Heart left ventricle (tissue), 16 donors: Measurements from ENCODE around the gene TBC1D25. TPM values are rescaled to one million over a fixed set of nuclear protein-coding genes. Genes with fewer than 3 reads are reported as not detected.
A peak's percentile ranks its signal among the peaks of the same experiment; 100 is the strongest.

ENCODE experiments used
- ATAC-seq, 4 donors: fragments of 200-7000 bp; cut with Tn5 transposase; one replicate each; pipeline ENCODE4 v1.9.1; 2020 to 2022; ENCODE audit warnings: moderate library complexity in 4 of 4, mild to moderate bottlenecking in 3 of 4, moderate number of reproducible peaks in 1 of 4
- DNase-seq, 5 donors: peaks; one replicate each; pipeline ENCODE4 v3.0.0-alpha.2; 2020
- H3K27ac ChIP-seq, 12 donors: fragments of 200-600 bp; sonication (generic) in 4 of 12; one replicate each; pipeline versions ENCODE4 v1.5.0 to v1.8.0; 2016 to 2022; ENCODE audit warnings: mild to moderate bottlenecking in 2 of 12
- H3K27me3 ChIP-seq, 9 donors: fragments of 200-600 bp; sonication (generic) in 2 of 9; one replicate each; pipeline versions ENCODE4 v1.5.1 to v1.8.0; 2016 to 2022; ENCODE audit warnings: mild to moderate bottlenecking in 3 of 9
- H3K36me3 ChIP-seq, 9 donors: fragments of 200-600 bp; sonication (generic) in 2 of 9; one replicate each; pipeline versions ENCODE4 v1.5.0 to v1.8.0; 2018 to 2022; ENCODE audit warnings: mild to moderate bottlenecking in 2 of 9
- H3K4me1 ChIP-seq, 12 donors: fragments of 200-600 bp; sonication (generic) in 4 of 12; one replicate each; pipeline versions ENCODE4 v1.5.0 to v1.8.0; 2016 to 2022; ENCODE audit warnings: mild to moderate bottlenecking in 3 of 12
- H3K4me3 ChIP-seq, 12 donors: fragments of 200-600 bp; sonication (generic) in 4 of 12; one replicate each; pipeline versions ENCODE4 v1.5.0 to v1.8.0; 2017 to 2022; ENCODE audit warnings: mild to moderate bottlenecking in 9 of 12, moderate library complexity in 4 of 12
- H3K9me3 ChIP-seq, 12 donors: fragments of 200-600 bp; sonication (generic) in 4 of 12; one replicate each; pipeline versions ENCODE4 v1.5.0 to v1.8.0; 2016 to 2022; ENCODE audit warnings: mild to moderate bottlenecking in 1 of 12
- CTCF ChIP-seq, 12 donors: fragments of 200-600 bp; sonication (generic) in 4 of 12; IDR thresholded peaks; one replicate each; pipeline versions ENCODE4 v1.5.0 to v1.8.0; 2018 to 2022; ENCODE audit warnings: antibody characterized with exemption in 12 of 12, mild to moderate bottlenecking in 5 of 12
- POLR2A ChIP-seq, 2 donors: fragments of 450-650 bp; IDR thresholded peaks; one replicate each; pipeline ENCODE4 v1.6.1; 2017; ENCODE audit warnings: antibody characterized with exemption in 2 of 2, mild to moderate bottlenecking in 2 of 2, moderate library complexity in 2 of 2
- WGBS, 4 donors: extraction: QIAGEN DNeasy Blood & Tissue Kit in 2 of 4; methylation state at CpG; one replicate each; pipeline versions ENCODE4 v1.1.5 to v1.1.7; 2013 to 2018; 5-methylcytosine and 5-hydroxymethylcytosine counted together
- intact Hi-C, 10 donors: fragments of 100-400 bp; cut with DNase I; formaldehyde crosslinking; loops; one replicate each; pipeline versions ENCODE4 v1.11.1 to v1.14.2; 2022
- polyA plus RNA-seq, 2 donors: library from polyadenylated mRNA; stranded (reverse); fragments of 200-250 nt; gene quantifications; one replicate each; pipeline ENCODE4 v1.2.3, GENCODE V29; 2013
- total RNA-seq, 9 donors: library from RNA; depleted of rRNA in 2 of 9; stranded (reverse); fragments of >200 nt in 2 of 9; fragmentation: NEBNext Ultra II Directional in 3 of 9; extraction: Animal tissue kit (Norgen Biotek cat#: 25700) in 3 of 9; gene quantifications; one replicate each; pipeline versions ENCODE4 v1.1.0 to v1.2.4, GENCODE V29; 2016 to 2023
- donor health status: ischemic (EF 13 %, LVEDD 7.1; RV severe dilation, severe dysfunction).
- donor health status: healthy with polysubstance abuse.
- donor health status: DM: no; HTN: yes; CAD: no.
- donor health status: DM: no; HTN: no; CAD: no.
- donor health status: ischemic (EF 25% LVEDD 6.9; RV normal size, moderate dysfunction).
- donor health status: ischemic (EF 25% LVEDD 5.7; RV mildly dilated, moderate dysfunction).
- donor health status: healthy.
- donor health status: DM: yes; HTN: yes; CAD: no.
- donor health status: ischemic (EF 35%, LVEDD 5.7; RV mildly dilated, moderate dysfunction).
- donor health status: nonischemic (EF 11% LVEDD 7.7; RV severe dilation, severe dysfunction).
- donor health status: DM: yes; HTN: yes; CAD: no.
- donor health status: PGD.
- donor health status: ischemic (EF 29% LVEDD 5.4; RV normal size, mild dysfunction).
- donor health status: nonischemic (EF 23%, LVEDD 6.1; RV moderate dilation, normal function).

Gene TBC1D25
- total and polyA plus RNA-seq, 11 donors, result 5.2 to 23.7 (median 16.8) TPM

- no peaks in the 10 kb centered on the region for H3K4me1 ChIP-seq
- no peaks in the 10 kb centered on the region for H3K9me3 ChIP-seq
- DNase-seq (no peak), ATAC-seq (no peak)
- no peak overlapping the region for H3K4me3 ChIP-seq
- no peaks in the 10 kb centered on the region for H3K27me3 ChIP-seq
- peaks cover 0 to under 1% (median 0%) of the 10 kb centered on the region in 9 donors for H3K36me3 ChIP-seq
- no peak for TF ChIP-seq CTCF (IDR thresholded peaks at IDR 0.05)
- no peak for TF ChIP-seq POLR2A (IDR thresholded peaks at IDR 0.05)
- intact Hi-C loops, result no loop called here
- H3K27ac ChIP-seq, result no peak overlapping the region
- WGBS, 4 donors, result 41 to 81% (median 52%) methylated on average over 1 of the region's 1 CpG
These were observed 30.4 kb downstream of the TBC1D25 start for GRCh38 chrX:48569958-48570357.

GRCh38 chrX:48573690-48574269 is 34.3 kb downstream of the TBC1D25 start:
- peak; percentile 54 to 71 (median 65) for DNase-seq
- ATAC-seq, result peak in 2 of 4 donors; percentile 5 to 50
- Histone ChIP-seq H3K4me3 (peak overlapping the region in 11 of 12 donors; percentile 42 to 96 (median 82)), H3K4me1 (peaks cover 0 to 17% (median 12%) of the 10 kb centered on the region in 12 donors), H3K36me3 (peaks cover 0 to 39% (median 34%) of the 10 kb centered on the region in 9 donors), H3K27me3 (no peaks in the 10 kb centered on the region), H3K27ac (peak overlapping the region; percentile 95 to 100 (median 98)), H3K9me3 (no peaks in the 10 kb centered on the region)
- intact Hi-C loops, result loop anchor here in 1 of 10 donors (2.0 kb wide), 1 partner anchor 17 kb away; no protein-coding TSS in a partner anchor
- WGBS, 4 donors, result 21 to 57% (median 39%) methylated on average over 19 of the region's 19 CpGs
- TF ChIP-seq POLR2A (IDR thresholded peaks at IDR 0.05) (no peak), CTCF (IDR thresholded peaks at IDR 0.05) (no peak)

- Histone ChIP-seq H3K36me3 (peaks cover 0 to 45% (median 39%) of the 10 kb centered on the region in 9 donors), H3K27ac (peak within 1 kb of the TSS; percentile 95 to 100 (median 98)), H3K27me3 (no peaks in the 10 kb centered on the region), H3K4me3 (peak within 1 kb of the TSS; percentile 25 to 96 (median 80)), H3K9me3 (no peaks in the 10 kb centered on the region), H3K4me1 (peaks cover 0 to 17% (median 12%) of the 10 kb centered on the region in 12 donors)
- ATAC-seq (peak; percentile 96 to 98 (median 98)), DNase-seq (peak; percentile 93 to 95 (median 95))
- TF ChIP-seq POLR2A (IDR thresholded peaks at IDR 0.05) (peak; percentile 25 to 64), CTCF (IDR thresholded peaks at IDR 0.05) (peak in 11 of 12 donors; percentile 24 to 62 (median 41))
- intact Hi-C loops, result loop anchor here in 1 of 10 donors (2.0 kb wide), 1 partner anchor 16 kb away; no protein-coding TSS in a partner anchor
- WGBS, 4 donors, result 0 to 51% (median 20%) methylated on average over 67 to 71 of the region's 71 CpGs
These were observed 35.1 kb downstream of the TBC1D25 start, which contains the start of gene RBM3 for GRCh38 chrX:48574270-48575266. RBM3 (plus strand) TSS chrX:48574484; CDS start chrX:48575181, 697 bp downstream.
